Mesenchymal stem cell (in vitro differentiated cells and primary cell): ENCODE results near the gene PAWR.

ENCODE experiments used
- DNase-seq: peaks from one replicate; pipeline ENCODE4 v3.0.0-alpha.2; 2013
- H2AFZ ChIP-seq: one replicate; pipeline ENCODE4 v1.6.1; 2013; ENCODE audit warnings: low read depth, mild to moderate bottlenecking, control low read depth, inconsistent platforms, low read length, moderate library complexity
- H2AK5ac ChIP-seq: 2 replicates; pipeline ENCODE4 v1.6.1; 2013; ENCODE audit warnings: low read length, moderate library complexity, mild to moderate bottlenecking, inconsistent platforms; ENCODE audit not compliant: severe bottlenecking
- H2BK120ac ChIP-seq: one replicate; pipeline ENCODE4 v1.6.1; 2013; ENCODE audit warnings: low read depth, mild to moderate bottlenecking, inconsistent platforms, low read length, moderate library complexity
- H2BK12ac ChIP-seq, 2 experiments: one replicate each; pipeline ENCODE4 v1.6.1; 2013; ENCODE audit warnings: inconsistent platforms in 2 of 2, low read length in 2 of 2, mild to moderate bottlenecking in 2 of 2, moderate library complexity in 2 of 2, control low read depth in 1 of 2
- H2BK15ac ChIP-seq: one replicate; pipeline ENCODE4 v1.6.1; 2013; ENCODE audit warnings: mild to moderate bottlenecking, low read depth, inconsistent platforms; ENCODE audit not compliant: poor library complexity, severe bottlenecking
- H2BK5ac ChIP-seq: 2 replicates; pipeline ENCODE4 v1.6.1; 2013; ENCODE audit warnings: low read depth, mild to moderate bottlenecking, low read length, control low read depth, inconsistent platforms; ENCODE audit not compliant: poor library complexity, severe bottlenecking
- H3K14ac ChIP-seq, 2 experiments: one replicate each; pipeline ENCODE4 v1.6.1; 2013; ENCODE audit warnings: inconsistent platforms in 2 of 2, low read length in 2 of 2, control low read depth in 1 of 2, mild to moderate bottlenecking in 1 of 2, moderate library complexity in 1 of 2
- H3K18ac ChIP-seq, 2 experiments: one replicate each; pipeline ENCODE4 v1.6.1; 2013; ENCODE audit warnings: inconsistent platforms in 2 of 2, low read length in 2 of 2, control low read depth in 1 of 2, low read depth in 1 of 2, mild to moderate bottlenecking in 1 of 2
- H3K23ac ChIP-seq, 2 experiments: one replicate each; pipeline ENCODE4 v1.6.1; 2013; ENCODE audit warnings: inconsistent platforms in 2 of 2, low read length in 2 of 2, mild to moderate bottlenecking in 2 of 2, moderate library complexity in 2 of 2, control low read depth in 1 of 2
- H3K27ac ChIP-seq: 2 replicates; pipeline ENCODE4 v1.5.1; 2013; ENCODE audit warnings: mild to moderate bottlenecking, moderate library complexity, low read length, control low read depth, inconsistent platforms; ENCODE audit not compliant: poor library complexity, severe bottlenecking
- H3K27me3 ChIP-seq, 2 experiments: 2 replicates each; pipeline versions ENCODE4 v1.6.1 to v1.7.0; 2013; ENCODE audit warnings: low read length in 2 of 2, mild to moderate bottlenecking in 2 of 2, moderate library complexity in 2 of 2, control low read depth in 1 of 2, inconsistent platforms in 1 of 2; ENCODE audit not compliant: control insufficient read depth in 1 of 2, insufficient read depth in 1 of 2
- H3K36me3 ChIP-seq, 2 experiments: 2 replicates each; pipeline versions ENCODE4 v1.6.1 to v1.7.0; 2013; ENCODE audit warnings: low read length in 2 of 2, control low read depth in 1 of 2, inconsistent platforms in 1 of 2, low read depth in 1 of 2, mild to moderate bottlenecking in 1 of 2; ENCODE audit not compliant: insufficient read depth in 2 of 2, control insufficient read depth in 1 of 2
- H3K4ac ChIP-seq, 2 experiments: one replicate each; pipeline ENCODE4 v1.6.1; 2013; ENCODE audit warnings: inconsistent platforms in 2 of 2, low read length in 2 of 2, mild to moderate bottlenecking in 2 of 2, moderate library complexity in 2 of 2, control low read depth in 1 of 2, low read depth in 1 of 2
- H3K4me1 ChIP-seq: 2 replicates; pipeline ENCODE4 v1.6.1; 2013; ENCODE audit warnings: low read depth, low read length, control low read depth; ENCODE audit not compliant: control insufficient read depth, insufficient read depth
- H3K4me2 ChIP-seq: 2 replicates; pipeline ENCODE4 v1.6.1; 2013; ENCODE audit warnings: low read length, mild to moderate bottlenecking, inconsistent platforms; ENCODE audit not compliant: poor library complexity, severe bottlenecking
- H3K4me3 ChIP-seq, 2 experiments: 2 replicates each; pipeline versions ENCODE4 v1.5.1 to v1.7.0; 2013; ENCODE audit warnings: low read length in 2 of 2, mild to moderate bottlenecking in 2 of 2, control low read depth in 1 of 2, low read depth in 1 of 2; ENCODE audit not compliant: insufficient read depth in 1 of 2
- H3K79me1 ChIP-seq: replicated peaks from 2 replicates; pipeline ENCODE4 v1.6.1; 2013; ENCODE audit warnings: mild to moderate bottlenecking, control low read depth, low read length, inconsistent platforms; ENCODE audit not compliant: poor library complexity, severe bottlenecking
- H3K9ac ChIP-seq: 2 replicates; pipeline ENCODE4 v1.7.0; 2013; ENCODE audit warnings: mild to moderate bottlenecking, low read length, moderate library complexity
- H3K9me3 ChIP-seq: 2 replicates; pipeline ENCODE4 v1.7.0; 2013; ENCODE audit warnings: mild to moderate bottlenecking, low read length; ENCODE audit not compliant: control insufficient read depth
- H4K8ac ChIP-seq: one replicate; pipeline ENCODE4 v1.6.1; 2013; ENCODE audit warnings: inconsistent platforms, mild to moderate bottlenecking, low read length, moderate library complexity
- H4K91ac ChIP-seq: one replicate; pipeline ENCODE4 v1.6.1; 2013; ENCODE audit warnings: mild to moderate bottlenecking, low read length, inconsistent platforms
- WGBS: methylation state at CpG from one replicate; pipeline ENCODE4 v1.1.7; 2013; ENCODE audit warnings: mixed read lengths; 5-methylcytosine and 5-hydroxymethylcytosine counted together

The PAWR gene

GRCh38 chr12:79591988-79592387 is 98.8 kb downstream of the PAWR start:
- no CpG with 5 or more reads among the region's 1 CpG for WGBS
- Histone ChIP-seq H2AFZ (no peak overlapping the region), H4K91ac (no peak overlapping the region), H3K9me3 (no peaks in the 10 kb centered on the region), H3K36me3 (peaks cover 0 to 7% of the 10 kb centered on the region in 2 experiments), H2AK5ac (no peak overlapping the region), H3K14ac (no peak overlapping the region), H2BK5ac (no peak overlapping the region), H3K27ac (no peak overlapping the region), H3K4me3 (no peak overlapping the region), H3K4me2 (no peak overlapping the region), H3K4me1 (no peaks in the 10 kb centered on the region), H4K8ac (no peak overlapping the region), H2BK120ac (no peak overlapping the region), H3K23ac (no peak overlapping the region), H3K27me3 (no peaks in the 10 kb centered on the region), H2BK15ac (no peak overlapping the region), H2BK12ac (no peak overlapping the region), H3K18ac (no peak overlapping the region), H3K79me1 (peaks cover 7% of the 10 kb centered on the region), H3K9ac (no peak overlapping the region), H3K4ac (no peak overlapping the region)
- DNase-seq = no peak

- H2BK15ac ChIP-seq = no peak overlapping the region
- no peak overlapping the region for H2AK5ac ChIP-seq
- peaks cover 6% of the 10 kb centered on the region for H3K79me1 ChIP-seq
- no peak for DNase-seq
- H3K23ac ChIP-seq = no peak overlapping the region
- no peak overlapping the region for H3K4me3 ChIP-seq
- WGBS = 100% methylated on average over 2 of the region's 2 CpGs
- no peak overlapping the region for H2AFZ ChIP-seq
- no peaks in the 10 kb centered on the region for H3K9me3 ChIP-seq
- no peak overlapping the region for H2BK12ac ChIP-seq
- H2BK120ac ChIP-seq = no peak overlapping the region
- no peak overlapping the region for H3K27ac ChIP-seq
- no peak overlapping the region for H4K91ac ChIP-seq
- H3K4me2 ChIP-seq = no peak overlapping the region
- H3K18ac ChIP-seq = no peak overlapping the region
- peaks cover 0 to 7% of the 10 kb centered on the region in 2 experiments for H3K36me3 ChIP-seq
- no peaks in the 10 kb centered on the region for H3K27me3 ChIP-seq
- H3K4me1 ChIP-seq = no peaks in the 10 kb centered on the region
- H2BK5ac ChIP-seq = no peak overlapping the region
- H4K8ac ChIP-seq = no peak overlapping the region
- H3K14ac ChIP-seq = no peak overlapping the region
- H3K4ac ChIP-seq = no peak overlapping the region
- no peak overlapping the region for H3K9ac ChIP-seq
Measured at GRCh38 chr12:79590751-79591150, 100.0 kb downstream of the PAWR start.

- DNase-seq = no peak
- Histone ChIP-seq H3K23ac (no peak overlapping the region), H2BK5ac (no peak overlapping the region), H3K27me3 (no peaks in the 10 kb centered on the region), H3K4me1 (no peaks in the 10 kb centered on the region), H3K18ac (no peak overlapping the region), H4K91ac (no peak overlapping the region), H3K79me1 (peaks cover 9% of the 10 kb centered on the region), H2BK12ac (no peak overlapping the region), H2AFZ (no peak overlapping the region), H3K27ac (no peak overlapping the region), H3K4me2 (no peak overlapping the region), H2BK15ac (no peak overlapping the region), H3K4me3 (no peak overlapping the region), H4K8ac (no peak overlapping the region), H3K9ac (no peak overlapping the region), H3K36me3 (peaks cover 0 to 7% of the 10 kb centered on the region in 2 experiments), H2BK120ac (no peak overlapping the region), H3K9me3 (no peaks in the 10 kb centered on the region), H3K4ac (no peak overlapping the region), H2AK5ac (no peak overlapping the region), H3K14ac (no peak overlapping the region)
- WGBS = no CpG with 5 or more reads among the region's 1 CpG
Measured at GRCh38 chr12:79587368-79587767, 103.4 kb downstream of the PAWR start.

GRCh38 chr12:79585147-79585546 is 105.6 kb downstream of the PAWR start:
- Histone ChIP-seq H2BK15ac (no peak overlapping the region), H3K27ac (no peak overlapping the region), H4K8ac (no peak overlapping the region), H3K27me3 (no peaks in the 10 kb centered on the region), H4K91ac (no peak overlapping the region), H2AK5ac (no peak overlapping the region), H3K79me1 (peaks cover 11% of the 10 kb centered on the region), H3K18ac (no peak overlapping the region), H3K4ac (no peak overlapping the region), H3K4me1 (no peaks in the 10 kb centered on the region), H2BK5ac (no peak overlapping the region), H3K14ac (no peak overlapping the region), H3K36me3 (peaks cover 0 to 15% of the 10 kb centered on the region in 2 experiments), H3K4me3 (no peak overlapping the region), H2BK120ac (no peak overlapping the region), H3K4me2 (no peak overlapping the region), H3K9me3 (no peaks in the 10 kb centered on the region), H2AFZ (no peak overlapping the region), H3K9ac (no peak overlapping the region), H2BK12ac (no peak overlapping the region), H3K23ac (no peak overlapping the region)
- WGBS = 100% methylated on average over 1 of the region's 1 CpG
- no peak for DNase-seq
